Suppressor macrophage (primary cell): Measurements from ENCODE around the gene SPDYE3.
A peak's percentile ranks its signal among the peaks of the same experiment; 100 is the strongest.
"Not testable (repeated sequence)": the region's sequence is repeated elsewhere in the genome, so short reads cannot be mapped to it uniquely, and the experiment has no call there.

Source experiments
- DNase-seq, 4 experiments: peaks; one replicate each; pipeline ENCODE4 v3.0.0-alpha.2; 2020 to 2022

The SPDYE3 gene

DNA sequence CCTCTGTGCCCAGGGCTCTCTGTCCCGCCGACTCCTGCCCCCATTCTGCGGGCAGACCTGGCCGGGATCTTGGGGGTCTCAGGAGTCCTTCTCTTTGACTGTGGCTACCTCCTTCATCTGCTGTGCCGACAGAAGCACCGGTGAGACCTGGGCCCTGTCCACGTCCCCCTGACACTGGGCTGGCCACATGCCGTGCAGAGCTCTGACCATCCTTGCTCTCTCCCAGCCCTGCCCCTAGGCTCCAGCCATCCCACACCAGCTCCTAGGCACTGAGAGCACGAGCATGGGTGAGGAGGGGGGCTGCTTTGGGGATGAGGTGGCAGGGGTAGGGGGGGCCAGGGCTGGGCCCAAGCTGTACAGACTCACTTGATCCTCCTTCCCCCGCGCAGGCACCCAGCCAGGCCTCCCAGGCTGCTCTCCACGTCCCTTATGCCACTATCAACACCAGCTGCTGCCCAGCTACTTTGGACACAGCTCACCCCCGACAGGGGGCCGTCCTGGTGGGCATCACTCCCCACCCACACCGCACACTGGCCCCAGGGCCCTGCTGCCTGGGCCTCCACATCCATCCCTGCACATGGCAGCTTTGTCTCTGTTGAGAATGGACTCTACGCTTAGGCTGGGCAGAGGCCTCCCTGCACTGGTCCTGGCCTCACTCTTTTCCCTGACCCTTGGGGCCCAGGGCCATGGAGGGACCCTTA, 45.6 kb downstream of the SPDYE3 start:
- no peak for DNase-seq

DNA sequence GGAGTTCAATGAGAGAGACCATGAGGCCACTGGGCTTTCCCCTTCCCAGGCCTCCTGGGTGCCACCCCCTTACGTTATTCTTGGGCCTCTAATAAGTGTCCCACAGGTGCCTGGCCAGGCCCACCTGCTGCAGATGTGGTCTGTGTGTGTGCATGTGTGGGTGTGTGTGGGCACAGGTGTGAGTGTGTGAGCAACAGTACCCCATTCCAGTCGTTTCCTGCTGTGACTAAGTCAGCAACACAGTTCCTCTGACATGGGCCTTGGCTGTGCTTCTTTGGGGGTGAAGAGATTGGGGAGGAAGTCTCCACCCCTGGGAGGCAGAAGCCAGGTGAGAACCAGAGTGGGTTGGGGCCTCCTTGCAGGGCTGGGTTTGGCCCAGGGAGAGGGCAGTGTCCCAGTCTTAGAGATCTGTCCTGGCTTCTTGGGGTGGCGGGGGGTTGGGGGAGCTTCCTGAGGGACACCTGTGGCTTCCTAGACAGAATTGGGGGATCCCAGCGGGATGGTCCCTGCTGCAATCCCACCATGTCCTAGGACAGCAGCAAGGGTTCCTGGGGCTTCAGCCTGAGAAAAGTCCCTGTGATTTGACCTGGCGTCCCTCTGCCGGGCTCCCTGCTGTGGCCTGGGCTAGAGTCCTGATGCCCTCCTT, 46.3 kb downstream of the SPDYE3 start:
- DNase-seq, result no peak

DNA sequence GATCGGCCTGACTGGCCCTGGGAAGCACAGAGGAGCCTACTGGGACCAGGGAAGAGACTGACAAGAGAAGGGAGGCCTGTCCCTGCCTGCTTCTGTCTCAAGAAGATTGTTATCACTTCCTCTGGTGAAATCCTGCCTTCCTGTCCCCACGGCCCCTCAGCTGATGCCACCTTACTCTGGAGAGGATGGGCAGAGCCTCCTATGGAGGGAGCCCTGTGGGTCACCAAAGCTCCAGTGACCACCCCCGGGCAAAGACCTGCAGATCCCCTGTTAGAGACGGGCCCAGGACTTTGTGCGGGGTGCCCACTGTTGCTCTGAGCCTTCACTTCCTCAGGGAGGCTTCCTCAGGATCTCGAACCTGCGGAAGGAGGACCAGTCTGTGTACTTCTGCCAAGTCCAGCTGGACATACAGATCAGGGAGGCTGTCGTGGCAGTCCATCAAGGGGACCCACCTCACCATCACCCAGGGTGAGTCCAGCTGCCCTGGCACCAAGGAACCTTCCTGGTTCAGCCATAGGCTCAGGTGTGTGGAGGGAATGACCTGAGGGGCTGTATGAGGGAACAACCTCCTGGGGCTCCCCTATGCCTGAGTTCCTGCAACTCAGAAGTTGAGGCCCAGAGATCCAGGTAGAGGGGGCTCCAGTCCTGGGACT, 49.0 kb downstream of the SPDYE3 start:
- DNase-seq, result no peak

DNA sequence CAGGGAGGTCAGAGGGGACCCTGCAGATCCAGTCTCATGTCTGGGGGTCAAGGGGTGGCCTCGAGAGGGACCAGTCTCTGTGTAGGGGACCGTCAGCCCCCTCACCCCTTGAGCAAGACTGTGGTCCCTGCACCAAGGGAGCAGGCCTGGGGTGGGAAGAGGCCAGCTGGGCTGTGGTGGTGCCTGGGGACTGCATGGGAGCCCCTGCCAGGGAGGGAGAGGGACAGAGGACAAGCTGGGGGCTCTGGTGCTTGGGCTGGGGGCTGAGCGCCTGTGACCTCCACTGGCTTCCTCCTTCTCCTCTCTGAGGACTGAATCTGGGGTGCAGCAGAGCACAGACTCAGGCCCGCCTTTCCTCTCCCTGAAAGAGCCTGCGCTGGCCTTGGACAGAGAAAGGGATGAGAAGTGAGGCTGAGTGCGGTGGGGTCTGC, 49.6 kb downstream of the SPDYE3 start:
- no peak for DNase-seq

DNA sequence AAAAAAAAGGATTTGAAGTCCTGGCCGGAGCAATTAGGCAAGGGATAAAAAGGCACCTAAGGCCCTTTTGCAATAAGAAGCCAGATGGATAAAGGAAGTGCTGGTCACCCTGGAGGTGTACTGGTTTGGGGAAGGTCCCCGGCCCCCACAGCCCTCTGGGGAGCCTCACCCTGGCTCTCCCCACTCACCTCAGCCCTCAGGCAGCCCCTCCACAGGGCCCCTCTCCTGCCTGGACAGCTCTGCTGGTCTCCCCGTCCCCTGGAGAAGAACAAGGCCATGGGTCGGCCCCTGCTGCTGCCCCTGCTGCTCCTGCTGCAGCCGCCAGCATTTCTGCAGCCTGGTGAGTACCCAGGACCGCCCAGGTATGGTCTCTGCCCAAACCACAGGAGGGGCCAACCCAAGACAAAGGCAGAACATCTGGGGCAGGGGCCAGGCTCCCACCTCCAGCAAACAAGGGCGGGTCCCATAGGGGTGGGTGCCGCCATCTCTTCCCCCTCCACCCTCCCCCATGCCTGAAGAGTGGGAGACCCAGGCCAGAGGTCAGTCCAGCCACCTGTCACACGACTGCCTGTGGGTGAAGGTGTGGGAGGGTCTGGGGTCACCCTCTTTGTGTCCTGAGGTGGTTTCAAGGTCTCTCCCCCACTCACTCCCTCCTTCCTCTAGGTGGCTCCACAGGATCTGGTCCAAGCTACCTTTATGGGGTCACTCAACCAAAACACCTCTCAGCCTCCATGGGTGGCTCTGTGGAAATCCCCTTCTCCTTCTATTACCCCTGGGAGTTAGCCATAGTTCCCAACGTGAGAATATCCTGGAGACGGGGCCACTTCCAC, 50.7 kb downstream of the SPDYE3 start, which contains the start of gene PILRB:
Gene PILRB, plus strand, starts transcription at position 91 of the 830 bp plus-strand sequence. Its CDS starts 186 bp downstream, at position 277.
- DNase-seq, result no peak

DNA sequence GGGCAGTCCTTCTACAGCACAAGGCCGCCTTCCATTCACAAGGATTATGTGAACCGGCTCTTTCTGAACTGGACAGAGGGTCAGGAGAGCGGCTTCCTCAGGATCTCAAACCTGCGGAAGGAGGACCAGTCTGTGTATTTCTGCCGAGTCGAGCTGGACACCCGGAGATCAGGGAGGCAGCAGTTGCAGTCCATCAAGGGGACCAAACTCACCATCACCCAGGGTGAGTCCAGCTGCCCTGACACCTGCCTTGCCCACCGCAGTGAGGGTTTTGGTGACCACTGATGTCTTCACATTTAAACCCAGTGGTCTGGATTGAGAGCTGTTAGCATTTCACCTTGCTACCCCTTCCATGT, 51.3 kb downstream of the SPDYE3 start:
- DNase-seq, result no peak

DNA sequence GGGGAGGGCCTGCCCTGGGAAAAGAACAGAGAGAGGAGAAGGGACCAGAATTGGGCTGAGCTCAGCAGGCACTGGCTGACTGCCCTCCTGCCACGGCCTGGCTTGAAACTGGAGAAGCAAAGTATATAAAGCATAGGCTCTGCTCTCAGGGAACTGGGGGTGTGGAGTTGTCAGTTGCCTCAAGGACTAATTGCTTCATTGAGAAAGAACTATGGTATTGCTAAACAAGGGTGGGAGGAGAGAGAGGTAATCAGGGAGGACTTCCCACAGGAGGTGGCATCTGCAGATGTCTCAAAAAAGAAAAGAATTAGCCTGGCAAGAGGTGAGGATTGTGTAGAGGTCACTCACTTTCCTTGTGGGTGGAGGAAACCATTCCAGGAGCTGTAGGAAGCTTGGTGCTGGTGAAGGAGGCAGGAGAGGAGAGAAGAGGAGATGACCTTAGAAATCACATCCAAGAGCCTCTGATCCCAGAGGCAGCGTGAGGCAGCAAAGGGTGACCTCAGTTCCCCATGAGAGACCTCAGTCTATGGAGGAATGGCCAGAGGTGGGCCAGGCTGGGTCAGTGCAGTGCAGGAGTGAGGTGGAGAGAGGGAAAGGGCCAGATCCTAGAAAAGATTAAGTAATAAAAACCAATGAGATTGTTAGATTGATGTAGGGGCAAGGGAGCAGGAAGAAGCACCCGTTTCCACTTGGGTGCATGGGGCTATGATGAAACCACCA, 52.8 kb downstream of the SPDYE3 start:
- peak; percentile 47 to 78 (median 75) for DNase-seq

DNA sequence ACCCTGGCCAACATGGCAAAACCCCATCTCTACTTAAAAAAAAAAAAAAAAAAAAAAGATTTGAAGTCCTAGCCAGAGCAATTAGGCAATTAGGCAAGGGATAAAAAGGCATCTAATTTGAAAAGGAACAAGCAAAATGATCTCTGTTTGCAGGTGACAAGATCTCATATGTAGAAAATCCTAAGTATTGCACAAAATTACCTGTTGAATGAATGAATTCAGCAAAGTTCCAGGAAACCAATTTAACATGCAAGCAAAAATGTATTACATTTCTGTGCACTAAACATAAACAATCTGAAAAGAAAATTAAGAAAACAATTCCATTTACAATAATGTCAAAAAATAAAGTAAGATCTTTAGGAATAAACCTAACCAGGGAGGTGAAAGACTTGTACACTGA, 55.6 kb downstream of the SPDYE3 start:
- no peak for DNase-seq

DNA sequence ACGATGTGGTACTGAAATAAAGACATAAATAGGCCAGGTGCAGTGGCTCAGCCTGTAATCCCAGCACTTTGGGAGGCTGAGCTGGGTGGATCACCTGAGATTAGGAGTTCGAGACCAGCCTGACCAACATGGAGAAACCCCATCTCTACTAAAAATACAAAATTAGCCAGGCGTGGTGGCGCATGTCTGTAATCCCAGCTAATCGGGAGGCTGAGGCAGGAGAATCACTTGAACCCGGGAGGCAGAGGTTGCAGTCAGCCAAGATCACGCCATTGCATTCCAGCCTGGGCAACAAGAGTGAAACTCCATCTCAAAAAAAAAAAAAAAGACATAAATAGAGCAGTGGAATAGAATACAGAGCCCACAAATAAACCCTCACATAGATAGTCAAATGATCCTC, 56.3 kb downstream of the SPDYE3 start:
- not testable (repeated sequence) for DNase-seq

DNA sequence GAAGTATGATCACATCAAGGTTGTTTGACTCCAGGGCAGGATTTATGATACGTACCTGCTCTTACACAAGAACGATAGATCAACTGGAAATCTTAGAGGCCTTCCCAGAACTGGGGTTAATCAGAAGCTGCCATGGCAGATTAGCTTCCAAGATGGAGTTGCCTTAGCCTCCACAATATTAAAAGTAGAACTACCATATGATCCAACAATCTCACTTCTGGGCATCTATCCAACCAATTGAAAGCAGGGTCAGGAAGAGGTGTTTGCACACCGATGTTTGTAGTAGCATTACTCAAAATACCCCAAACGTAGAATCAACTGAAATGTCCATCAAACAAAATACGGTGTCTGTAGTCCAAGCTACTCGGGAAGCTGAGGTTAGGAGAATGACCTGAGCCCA, 57.0 kb downstream of the SPDYE3 start:
- DNase-seq, result no peak

DNA sequence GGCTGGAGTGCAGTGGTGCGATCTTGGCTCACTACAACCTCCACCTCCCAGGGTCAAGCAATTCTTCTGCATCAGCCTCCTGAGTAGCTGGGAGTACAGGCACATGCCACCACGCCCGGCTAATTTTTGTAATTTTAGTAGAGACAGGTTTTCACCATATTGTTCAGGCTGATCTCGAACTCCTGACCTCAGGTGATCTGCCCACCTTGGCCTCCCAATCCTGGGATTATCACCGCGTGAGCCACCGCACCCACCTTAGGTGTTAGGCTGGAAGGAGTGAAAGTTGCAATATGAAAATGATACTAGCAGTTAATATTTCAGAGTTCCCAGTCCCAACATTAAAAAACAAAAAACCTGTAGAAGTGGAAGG, 58.5 kb downstream of the SPDYE3 start:
- DNase-seq, result not testable (repeated sequence)

DNA sequence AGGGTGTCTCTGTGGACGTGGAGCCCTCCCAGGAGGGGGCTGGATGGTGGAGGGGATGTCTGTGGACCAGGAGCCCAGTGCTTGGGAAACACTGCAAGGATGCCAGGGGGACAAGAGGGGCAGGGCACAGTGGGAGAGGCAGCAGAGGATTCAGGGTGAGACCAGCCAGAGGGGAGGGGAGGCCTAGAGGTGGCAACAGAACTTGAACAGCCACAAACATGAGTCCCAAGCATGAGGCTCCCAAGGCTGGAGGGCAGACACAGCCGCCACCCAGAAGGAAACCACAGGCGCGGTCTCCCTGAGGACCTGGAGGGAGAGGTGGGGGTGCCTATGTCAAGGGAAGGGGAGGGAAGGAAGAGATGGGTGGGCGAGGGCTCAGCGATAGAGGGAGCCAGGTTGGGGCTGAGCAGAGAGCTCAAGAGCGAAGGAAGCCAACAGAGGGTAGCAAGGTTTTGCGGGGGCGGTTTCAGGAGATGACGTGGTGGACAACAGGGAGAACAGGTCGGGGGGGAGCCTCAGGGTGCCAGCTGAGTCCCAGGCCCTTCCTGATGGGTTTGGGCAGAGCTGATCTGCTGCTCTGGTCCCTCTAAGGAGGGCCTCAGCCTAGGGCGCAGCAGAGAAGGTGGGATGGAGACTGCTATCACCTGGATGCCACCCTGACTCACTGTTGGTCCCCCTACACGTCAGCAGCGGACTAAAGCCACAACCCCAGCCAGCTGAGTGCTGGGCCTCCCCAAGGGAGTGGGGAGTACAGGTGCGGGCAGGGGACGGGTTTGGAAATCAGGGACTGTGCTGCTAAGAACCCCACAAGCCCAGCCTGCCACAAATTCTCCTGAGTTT, 59.1 kb downstream of the SPDYE3 start:
- no peak for DNase-seq

DNA sequence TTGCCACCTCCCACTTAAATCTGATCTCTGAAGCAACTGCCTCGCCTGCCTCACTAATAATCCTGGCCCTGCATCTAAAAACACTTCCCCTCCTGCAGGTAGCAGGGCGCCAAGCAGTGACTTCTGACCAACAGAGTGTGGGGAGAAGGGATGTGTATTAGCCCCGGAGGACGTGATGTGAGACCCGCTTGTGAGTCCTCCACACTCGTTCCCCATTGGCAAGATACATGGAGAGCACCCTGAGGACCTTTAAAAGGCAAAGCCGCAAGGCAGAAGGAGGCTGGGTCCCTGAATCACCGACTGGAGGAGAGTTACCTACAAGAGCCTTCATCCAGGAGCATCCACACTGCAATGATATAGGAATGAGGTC, 59.7 kb downstream of the SPDYE3 start:
- DNase-seq, result no peak

DNA sequence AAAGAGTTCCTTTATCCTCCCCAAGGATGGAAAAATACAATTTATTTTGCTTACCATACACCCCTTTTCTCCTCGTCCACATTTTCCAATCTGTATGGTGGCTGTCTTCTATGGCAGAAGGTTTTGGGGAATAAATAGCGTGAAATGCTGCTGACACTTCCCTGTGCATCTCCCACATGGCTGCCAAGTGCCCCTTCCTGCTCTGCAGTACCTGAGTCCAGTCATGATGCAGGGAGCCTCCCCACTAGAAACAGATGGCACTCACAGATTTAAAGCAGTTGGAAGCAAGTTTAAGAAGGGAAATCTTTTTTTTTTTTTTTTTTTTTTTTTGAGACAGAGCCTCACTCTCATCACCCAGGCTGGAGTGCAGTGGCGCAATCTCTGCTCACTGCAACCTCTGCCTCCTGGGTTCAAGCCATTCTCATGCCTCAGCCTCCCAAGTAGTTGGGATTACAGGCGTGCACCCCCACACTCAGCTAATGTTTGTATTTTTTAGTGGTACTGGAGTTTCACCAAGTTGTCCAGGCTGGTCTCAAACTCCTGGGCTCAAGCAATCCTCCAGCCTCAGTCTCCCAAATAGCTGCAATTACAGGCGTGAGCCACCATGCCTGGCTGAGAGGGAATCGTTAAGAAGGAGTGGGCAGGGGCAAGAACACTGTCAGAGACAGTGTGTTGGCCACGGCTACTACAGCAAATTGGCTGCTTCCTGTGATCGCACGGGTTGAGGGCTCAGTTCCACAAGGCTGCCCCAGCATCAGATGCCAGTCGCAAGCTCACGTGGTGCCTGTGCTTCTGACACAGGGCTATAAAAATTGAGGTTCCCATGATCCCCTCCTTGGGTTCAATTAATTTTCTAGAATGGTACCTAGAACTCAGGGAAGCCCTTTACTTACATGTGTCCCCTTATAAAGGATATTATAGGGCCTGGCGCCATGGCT, 60.4 kb downstream of the SPDYE3 start:
- peak; percentile 56 to 79 (median 72) for DNase-seq

DNA sequence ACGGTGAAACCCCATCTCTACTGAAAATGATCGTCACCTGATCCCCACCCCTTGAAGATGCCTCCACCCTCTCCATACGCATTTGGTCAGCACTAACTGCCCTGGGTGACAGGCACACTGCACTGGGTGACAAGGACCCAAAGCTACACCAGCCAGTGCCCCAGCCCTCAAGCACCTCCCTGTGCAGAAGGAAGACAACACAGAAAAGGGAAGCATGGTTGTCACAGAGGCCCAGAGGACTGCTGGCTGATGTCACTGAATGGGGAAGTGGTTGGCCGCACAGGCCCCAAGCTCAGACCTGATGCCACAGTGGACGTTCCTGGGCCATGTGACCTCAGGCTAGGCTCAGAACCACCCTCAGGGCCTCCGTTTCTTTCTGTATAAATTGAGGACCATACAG, 61.6 kb downstream of the SPDYE3 start:
- DNase-seq, result peak; percentile 95 to 98 (median 96)

DNA sequence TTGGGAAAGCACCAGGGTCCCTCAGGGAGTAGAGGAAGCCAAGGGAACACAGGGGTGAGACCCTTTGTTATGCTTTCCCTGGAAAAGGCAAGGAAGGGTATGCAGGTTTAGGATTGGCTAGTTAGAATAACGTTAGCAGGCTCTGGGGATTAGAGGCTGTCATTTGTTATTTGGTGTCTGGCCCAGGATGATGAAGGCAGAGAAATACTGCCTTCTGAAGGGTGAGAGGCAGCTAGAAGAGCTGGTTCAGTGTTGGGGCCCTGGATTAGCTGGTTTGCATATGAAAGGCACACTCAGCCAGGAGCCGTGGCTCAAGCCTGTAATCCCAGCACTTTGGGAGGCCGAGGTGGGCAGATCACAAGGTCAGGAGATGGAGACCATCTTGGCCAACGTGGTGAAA, 62.8 kb downstream of the SPDYE3 start:
- DNase-seq, result no peak

DNA sequence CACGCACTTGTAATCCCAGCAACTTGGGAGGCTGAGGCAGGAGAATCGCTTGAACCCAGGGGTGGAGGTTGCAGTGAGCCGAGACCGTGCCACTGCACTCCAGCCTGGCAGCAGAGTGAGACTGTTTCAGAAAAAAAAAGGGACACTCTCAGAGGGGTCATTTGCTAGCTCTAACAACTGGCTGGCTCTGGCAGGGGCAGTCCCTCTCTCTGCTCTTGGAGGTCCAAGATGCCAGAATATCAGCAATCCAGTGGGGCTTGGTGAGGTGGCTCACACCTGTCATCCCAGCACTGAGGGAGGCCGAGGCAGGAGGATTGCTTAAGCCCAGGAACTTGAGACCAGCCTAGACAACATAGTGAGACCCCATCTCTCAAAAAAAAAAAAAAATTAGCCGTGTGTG, 63.2 kb downstream of the SPDYE3 start:
- DNase-seq, result no peak

DNA sequence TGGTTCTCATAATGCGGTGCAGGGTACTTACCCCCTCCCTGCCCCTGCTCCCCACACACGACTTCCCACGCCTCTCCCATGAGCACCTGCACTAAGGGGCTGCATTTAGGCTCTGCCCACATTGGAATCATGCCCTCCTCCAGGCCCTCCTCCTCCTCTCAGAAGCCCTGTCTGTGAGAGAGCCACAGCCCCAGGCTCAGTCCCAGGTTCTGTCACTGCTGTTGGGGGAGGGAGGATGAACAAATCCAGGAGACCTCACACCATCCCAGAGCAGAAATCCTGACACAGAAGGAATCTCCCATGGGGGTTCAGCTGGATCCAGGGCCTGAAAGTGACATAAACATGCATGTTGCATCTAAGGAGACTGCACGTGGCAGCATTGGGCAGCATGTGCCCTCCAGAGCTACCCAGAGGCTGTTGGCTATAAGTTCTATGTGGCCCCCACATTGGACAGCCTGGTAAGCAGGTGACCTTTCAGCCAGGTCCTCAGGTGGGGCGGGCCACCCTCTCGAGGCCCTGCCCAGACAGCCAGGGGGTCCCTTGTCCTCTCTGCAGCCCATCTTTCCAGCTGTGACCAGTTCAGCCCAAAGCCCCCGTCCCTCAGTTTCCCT, 64.2 kb downstream of the SPDYE3 start:
- DNase-seq, result no peak
